Tibial nerve (tissue), 4 donors: ENCODE measurements around the gene CTNNA2.

Experiments
- CTCF ChIP-seq, 5 experiments: fragments of 200-600 bp in 3 of 5; fragments of 450-650 bp in 2 of 5; sonication (generic) in 3 of 5; IDR thresholded peaks; one replicate each; pipeline ENCODE4 v1.5.1; 2016 to 2019; ENCODE audit warnings: antibody characterized with exemption in 5 of 5, mild to moderate bottlenecking in 3 of 5, moderate library complexity in 2 of 5
- EP300 ChIP-seq, 2 donors: sonication (generic); formaldehyde crosslinking; IDR thresholded peaks; one replicate each; pipeline ENCODE4 v1.6.1; 2017; ENCODE audit warnings: antibody characterized with exemption in 2 of 2, mild to moderate bottlenecking in 1 of 2
- POLR2A ChIP-seq, 2 donors: fragments of 450-650 bp; IDR thresholded peaks; one replicate each; pipeline ENCODE4 v1.6.1; 2017; ENCODE audit warnings: antibody characterized with exemption in 2 of 2, mild to moderate bottlenecking in 2 of 2, moderate library complexity in 2 of 2

GRCh38 chr2:80348953-80349352 lies 836.1 kb downstream of the CTNNA2 start:
- no peak for TF ChIP-seq POLR2A (IDR thresholded peaks at IDR 0.05)
- TF ChIP-seq EP300 (IDR thresholded peaks at IDR 0.05): no peak
- TF ChIP-seq CTCF (IDR thresholded peaks at IDR 0.05): no peak
